ENCODE data around the gene ADH1C. TPM values are rescaled to one million over a fixed set of nuclear protein-coding genes. Genes with fewer than 3 reads are reported as not detected.

The ADH1C gene
- not detected for total RNA-seq

GRCh38 chr4:99352602-99353537 lies at the start of gene ADH1C:
Gene ADH1C, minus strand, starts transcription at chr4:99352746. Its CDS starts 71 bp downstream, at chr4:99352675.

DNA sequence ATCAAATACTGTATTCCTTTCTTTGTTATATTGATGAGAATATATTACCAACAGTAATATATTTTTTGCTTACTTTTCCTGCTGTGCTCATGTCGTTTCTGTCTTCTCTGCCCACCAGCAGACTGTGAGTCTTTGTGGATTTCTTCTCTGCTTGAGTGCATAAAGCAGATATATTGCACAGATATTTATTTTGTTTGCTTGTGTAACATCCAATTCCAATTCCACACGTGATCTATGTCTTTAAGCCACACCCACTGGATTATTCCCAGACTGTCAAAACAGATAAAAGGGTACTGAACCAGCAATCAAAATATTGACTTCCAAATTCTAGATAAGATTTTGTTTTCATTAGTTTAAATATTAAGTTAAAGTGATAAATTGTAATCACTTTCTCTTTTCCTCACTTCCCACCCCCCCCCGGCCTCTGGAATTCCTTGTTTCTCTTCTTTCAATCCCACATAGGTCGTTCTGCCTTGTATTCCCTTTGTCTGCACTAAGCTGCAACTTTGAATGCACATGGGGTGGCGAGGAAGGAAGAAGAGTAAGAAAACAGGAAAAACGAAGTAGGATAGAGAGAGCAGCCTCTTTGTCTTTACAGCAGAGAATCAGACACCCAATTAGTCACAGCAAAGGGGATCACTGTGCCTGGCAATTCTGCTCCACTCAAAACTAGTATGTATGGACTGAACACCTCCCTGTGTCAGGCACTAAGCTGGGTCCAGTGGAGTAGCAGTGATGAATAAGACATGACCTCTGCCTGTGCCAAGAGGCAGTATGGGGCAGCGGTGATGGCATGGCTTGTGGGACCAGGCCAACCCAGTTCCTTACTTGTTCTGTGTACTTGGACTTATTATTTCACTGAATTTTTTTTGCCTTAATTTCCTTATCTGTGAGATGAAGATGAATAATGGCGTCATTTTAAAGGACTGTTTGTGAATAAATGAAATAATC lies 31.0 kb downstream of the ADH1C start, which contains the start of gene ADH1B:
Gene ADH1B, minus strand, starts transcription at position 161 of the 951 bp plus-strand sequence. Its CDS starts 70 bp downstream, at position 91.

DNA sequence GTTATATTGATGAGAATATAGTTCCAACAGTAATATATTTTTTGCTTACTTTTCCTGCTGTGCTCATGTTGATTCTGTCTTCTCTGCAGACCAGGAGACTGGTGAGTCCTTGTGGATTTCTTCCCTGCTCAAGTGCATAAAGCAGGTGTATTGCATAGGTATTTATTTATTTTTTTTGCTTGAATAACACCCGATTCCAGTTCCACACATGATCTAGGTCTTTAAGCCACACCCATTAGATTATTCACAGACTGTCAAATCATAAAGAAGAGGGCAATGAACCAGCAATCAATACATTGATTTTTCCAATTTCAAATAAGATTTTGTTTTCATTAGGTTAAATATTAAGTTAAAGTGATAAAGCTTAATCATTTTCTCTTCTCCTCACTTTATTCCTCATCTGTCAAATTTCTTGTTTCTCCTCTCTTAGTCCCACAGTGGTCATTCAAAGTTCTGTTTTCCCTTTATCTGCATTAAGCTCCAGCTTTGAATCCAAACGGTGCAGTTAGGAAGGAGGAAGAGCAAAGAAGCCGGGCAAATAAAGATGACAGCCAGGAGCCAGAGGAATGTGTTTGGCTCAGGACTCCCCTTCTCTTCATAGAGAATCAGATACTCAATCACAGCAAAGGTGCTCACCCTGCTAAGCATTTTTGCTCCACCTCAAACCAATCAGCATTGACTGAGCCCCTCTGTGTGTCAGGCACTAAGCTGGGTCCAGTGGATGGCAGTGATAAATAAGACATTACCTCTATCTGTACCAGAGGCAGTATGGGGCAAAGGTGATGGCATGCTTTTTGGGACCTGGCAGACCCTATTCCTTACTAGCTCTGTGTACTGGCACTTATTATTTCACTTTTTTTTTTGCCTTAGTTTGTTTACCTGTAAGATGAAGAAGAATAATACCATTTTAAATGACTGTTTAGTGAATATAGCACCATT lies 61.4 kb downstream of the ADH1C start, which contains the start of gene ADH1A:
Gene ADH1A, minus strand, starts transcription at position 138 of the 939 bp plus-strand sequence. Its CDS starts 71 bp downstream, at position 67.

Other genes with a start within 250 kb of the ADH1C start
- gene ADH4, start 208.4 kb downstream of the ADH1C start, total RNA-seq, result not detected
- not detected for gene ADH6, start 133.5 kb downstream of the ADH1C start, total RNA-seq
- not detected for gene ADH1A, start 61.8 kb downstream of the ADH1C start, total RNA-seq
- gene ADH1B, start 31.3 kb downstream of the ADH1C start, total RNA-seq, result under 1 TPM in 1 of 2 donors, not detected in 1; under 0.01 TPM
- not detected for gene ADH7, start 82.6 kb upstream of the ADH1C start, total RNA-seq
- not detected for gene C4orf17, start 158.3 kb upstream of the ADH1C start, total RNA-seq
- gene TRMT10A, start 211.3 kb upstream of the ADH1C start, total RNA-seq, result 10 to 100 TPM in 1 of 2 donors, 1 to 10 TPM in 1; 5.3 to 16.5 TPM
- gene MTTP, start 222.1 kb upstream of the ADH1C start, total RNA-seq, result 1 to 10 TPM in 1 of 2 donors, under 1 TPM in 1; under 0.01 to 1.4 TPM

Measured in melanocyte of skin (primary cell).